ENCODE measurements around the gene VIL1. TPM values are rescaled to one million over a fixed set of nuclear protein-coding genes. Genes with fewer than 3 reads are reported as not detected.

Gene VIL1
- total and polyA plus RNA-seq, 2 of the 4 experiments (the other 2 are of a cell fraction): not detected

DNA sequence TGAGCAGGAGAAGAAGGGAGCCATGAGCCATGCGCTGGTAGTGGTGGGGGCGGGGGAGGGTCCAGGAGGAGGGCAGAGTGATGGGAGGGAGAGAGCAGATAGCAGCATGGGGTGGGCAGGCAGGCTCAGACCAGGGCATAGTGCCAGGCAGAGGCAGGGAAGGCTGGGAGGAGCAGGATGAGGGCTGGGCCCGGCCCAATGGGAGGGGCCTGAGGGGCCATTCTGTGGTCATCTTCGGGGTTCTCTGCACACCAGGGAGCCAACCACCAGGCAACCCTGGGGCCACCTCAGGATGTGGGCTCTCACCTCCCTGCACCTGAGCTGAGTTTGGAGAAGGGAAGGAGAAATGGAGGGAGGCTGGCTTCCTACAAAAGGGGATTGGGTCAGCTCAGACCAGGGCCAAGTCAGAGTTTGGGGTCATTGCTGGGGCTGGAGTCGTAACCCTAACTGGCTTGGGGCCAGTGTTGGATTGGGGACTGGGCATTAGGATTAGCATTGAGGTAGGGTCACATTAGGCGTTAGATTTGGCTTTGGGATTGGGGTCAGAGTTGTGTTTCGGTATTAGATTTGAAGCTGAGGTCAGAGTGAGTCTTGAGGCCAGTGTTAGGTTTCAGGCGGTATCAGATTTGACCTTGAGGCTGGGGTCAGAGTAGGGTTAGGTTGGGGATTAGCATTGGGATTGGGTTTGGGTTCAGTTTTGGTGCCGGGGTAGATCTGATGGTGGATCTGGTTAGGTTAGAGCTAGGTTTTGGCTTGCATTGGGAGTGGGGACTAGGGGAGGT lies 11.2 kb downstream of the VIL1 start:
- ChIA-PET POLR2A (ENCODE audit: unreplicated experiment) (interaction anchor here (0.6 kb wide), 1 partner anchor 253 kb away, joined by 5 read pairs; no protein-coding TSS in a partner anchor), CTCF (no interaction called here)
- Histone ChIP-seq H2AK9ac (replicated peaks; ENCODE audit: low read depth, low read length, poor library complexity) (no peak overlapping the region), H2BK20ac (ENCODE audit: low read depth, low read length) (no peak overlapping the region), H3K79me1 (ENCODE audit: low read depth in 1 of 2, low read length in 2 of 2) (no peaks in the 10 kb centered on the region), H4K20me1 (ENCODE audit: insufficient read depth, low read length) (no peaks in the 10 kb centered on the region; the same call in 1 of the 2 replicates), H2AK5ac (ENCODE audit: low read depth, low read length) (no peak overlapping the region), H3K9ac (ENCODE audit: low read depth, low read length) (no peak overlapping the region), H2BK15ac (ENCODE audit: low read depth, low read length) (no peak overlapping the region), H3K27me3 (ENCODE audit: control insufficient read depth, insufficient read depth, low read length) (peaks cover 25% of the 10 kb centered on the region), H3K56ac (ENCODE audit: extremely low read depth, insufficient read depth, low read length) (no peak overlapping the region), H3K4me2 (ENCODE audit: low read depth, low read length) (no peak overlapping the region), H3K9me1 (ENCODE audit: insufficient read depth, low read length) (no peaks in the 10 kb centered on the region; the same call in 1 of the 2 replicates), H3K18ac (ENCODE audit: low read depth, low read length) (no peak overlapping the region), H3K36me3 (ENCODE audit: control insufficient read depth, insufficient read depth, low read length) (no peaks in the 10 kb centered on the region), H2BK5ac (ENCODE audit: low read depth, low read length, poor library complexity, severe bottlenecking) (no peak overlapping the region), H2BK120ac (ENCODE audit: low read depth, low read length) (no peak overlapping the region), H3K23ac (ENCODE audit: low read depth, low read length) (no peak overlapping the region), H3K4me1 (ENCODE audit: control insufficient read depth, insufficient read depth, low read length) (no peaks in the 10 kb centered on the region), H3K9me3 (ENCODE audit: control insufficient read depth, insufficient read depth, low read length) (no peaks in the 10 kb centered on the region), H3K27ac (ENCODE audit: insufficient read depth, low read length) (no peak overlapping the region), H3K14ac (replicated peaks; ENCODE audit: low read depth, low read length) (no peak overlapping the region), H3K4ac (ENCODE audit: low read depth, low read length) (no peak overlapping the region), H4K91ac (ENCODE audit: insufficient read depth, low read depth, low read length) (no peak overlapping the region), H4K8ac (ENCODE audit: low read depth in 2 of 2, low read length in 2 of 2) (no peak overlapping the region), H3K4me3 (ENCODE audit: insufficient read depth, low read depth, low read length) (no peak overlapping the region), H2AFZ (replicated peaks; ENCODE audit: low read length, poor library complexity) (no peak overlapping the region), H4K5ac (ENCODE audit: low read depth, low read length) (no peak overlapping the region)
- WGBS, 2 experiments (ENCODE audit: extremely low coverage in 2 of 2, insufficient read length in 1 of 2): 71% methylated on average over 3 of the region's 9 CpGs; no CpG with 5 or more reads in 1 of the 2 experiments
- DNase-seq (no peak), ATAC-seq (ENCODE audit: low read depth) (no peak)
- no TSS peak for BruUV-seq (replicated peaks)
- dilution Hi-C loops (cut with HindIII; ENCODE audit: low sequenced_read_pairs, unreplicated experiment): no loop called here
- intact Hi-C loops (cut with micrococcal nuclease): no loop called here
- in situ Hi-C loops (cut with MboI; ENCODE audit: low sequenced_read_pairs): no loop called here
- no peak for TF ChIP-seq BHLHE40 (IDR thresholded peaks at IDR 0.05; ENCODE audit: low read depth, low read length)
- no peak for TF ChIP-seq POLR2A (IDR thresholded peaks at IDR 0.05; ENCODE audit: low read depth, low read length)
- no peak for TF ChIP-seq NFE2L2 (IDR thresholded peaks at IDR 0.05; ENCODE audit: low read depth, low read length)
- no peak for TF ChIP-seq MXI1 (IDR thresholded peaks at IDR 0.05; ENCODE audit: borderline replicate concordance, low read depth, low read length)
- TF ChIP-seq MAFK (IDR thresholded peaks at IDR 0.05; ENCODE audit: low read depth, low read length): no peak
- TF ChIP-seq RFX5 (IDR thresholded peaks at IDR 0.05; ENCODE audit: low read depth, low read length): no peak
- TF ChIP-seq RCOR1 (IDR thresholded peaks at IDR 0.05; ENCODE audit: insufficient replicate concordance, low read length): no peak
- TF ChIP-seq, protein P1, sequence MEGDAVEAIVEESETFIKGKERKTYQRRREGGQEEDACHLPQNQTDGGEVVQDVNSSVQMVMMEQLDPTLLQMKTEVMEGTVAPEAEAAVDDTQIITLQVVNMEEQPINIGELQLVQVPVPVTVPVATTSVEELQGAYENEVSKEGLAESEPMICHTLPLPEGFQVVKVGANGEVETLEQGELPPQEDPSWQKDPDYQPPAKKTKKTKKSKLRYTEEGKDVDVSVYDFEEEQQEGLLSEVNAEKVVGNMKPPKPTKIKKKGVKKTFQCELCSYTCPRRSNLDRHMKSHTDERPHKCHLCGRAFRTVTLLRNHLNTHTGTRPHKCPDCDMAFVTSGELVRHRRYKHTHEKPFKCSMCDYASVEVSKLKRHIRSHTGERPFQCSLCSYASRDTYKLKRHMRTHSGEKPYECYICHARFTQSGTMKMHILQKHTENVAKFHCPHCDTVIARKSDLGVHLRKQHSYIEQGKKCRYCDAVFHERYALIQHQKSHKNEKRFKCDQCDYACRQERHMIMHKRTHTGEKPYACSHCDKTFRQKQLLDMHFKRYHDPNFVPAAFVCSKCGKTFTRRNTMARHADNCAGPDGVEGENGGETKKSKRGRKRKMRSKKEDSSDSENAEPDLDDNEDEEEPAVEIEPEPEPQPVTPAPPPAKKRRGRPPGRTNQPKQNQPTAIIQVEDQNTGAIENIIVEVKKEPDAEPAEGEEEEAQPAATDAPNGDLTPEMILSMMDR (conservative IDR thresholded peaks at IDR 0.05; ENCODE audit: low read depth, low read length): no peak
- no peak for TF ChIP-seq FOS (IDR thresholded peaks at IDR 0.05; ENCODE audit: low read depth, low read length)
- no peak for TF ChIP-seq RAD21 (IDR thresholded peaks at IDR 0.05; ENCODE audit: low read length)
- no peak for TF ChIP-seq CHD1 (IDR thresholded peaks at IDR 0.05; ENCODE audit: low read depth, low read length)
- no peak for TF ChIP-seq SMC3 (IDR thresholded peaks at IDR 0.05; ENCODE audit: low read depth, low read length)
- no peak for TF ChIP-seq CEBPB (IDR thresholded peaks at IDR 0.05; ENCODE audit: low read depth, low read length)
- TF ChIP-seq, protein P2, sequence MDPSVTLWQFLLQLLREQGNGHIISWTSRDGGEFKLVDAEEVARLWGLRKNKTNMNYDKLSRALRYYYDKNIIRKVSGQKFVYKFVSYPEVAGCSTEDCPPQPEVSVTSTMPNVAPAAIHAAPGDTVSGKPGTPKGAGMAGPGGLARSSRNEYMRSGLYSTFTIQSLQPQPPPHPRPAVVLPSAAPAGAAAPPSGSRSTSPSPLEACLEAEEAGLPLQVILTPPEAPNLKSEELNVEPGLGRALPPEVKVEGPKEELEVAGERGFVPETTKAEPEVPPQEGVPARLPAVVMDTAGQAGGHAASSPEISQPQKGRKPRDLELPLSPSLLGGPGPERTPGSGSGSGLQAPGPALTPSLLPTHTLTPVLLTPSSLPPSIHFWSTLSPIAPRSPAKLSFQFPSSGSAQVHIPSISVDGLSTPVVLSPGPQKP (IDR thresholded peaks at IDR 0.05; ENCODE audit: borderline replicate concordance, low read depth, low read length): no peak
- TF ChIP-seq MAZ (IDR thresholded peaks at IDR 0.05; ENCODE audit: borderline replicate concordance, low read depth, low read length): no peak
